Measurements from ENCODE around the gene CSNK1E. TPM values are rescaled to one million over a fixed set of nuclear protein-coding genes. Genes with fewer than 3 reads are reported as not detected.
A peak's percentile ranks its signal among the peaks of the same experiment; 100 is the strongest.
"Not testable (repeated sequence)": the region's sequence is repeated elsewhere in the genome, so short reads cannot be mapped to it uniquely, and the experiment has no call there.

CSNK1E gene
- total RNA-seq, 1 experiment from 2014 or later = 129 TPM

GRCh38 chr22:38345782-38346181, 28.5 kb upstream of the CSNK1E start:
- intact Hi-C loops (cut with micrococcal nuclease; ENCODE audit: unreplicated experiment) = no loop called here
- H3K9me3 ChIP-seq = no peaks in the 10 kb centered on the region
- no peaks in the 10 kb centered on the region for H3K27me3 ChIP-seq (replicated peaks; ENCODE audit: control insufficient read depth, insufficient read depth, low read length)
- Mint-ChIP-seq H3K4me3 (ENCODE audit: unreplicated experiment) (no peak overlapping the region), H3K4me1 (ENCODE audit: low read depth, unreplicated experiment) (no peaks in the 10 kb centered on the region), H3K36me3 (ENCODE audit: insufficient read depth, unreplicated experiment) (peaks cover 7% of the 10 kb centered on the region), H3K27me3 (ENCODE audit: insufficient read depth, unreplicated experiment) (no peaks in the 10 kb centered on the region), H3K9me3 (ENCODE audit: unreplicated experiment) (no peaks in the 10 kb centered on the region), H3K27ac (ENCODE audit: unreplicated experiment) (no peak overlapping the region)
- no peak for TF ChIP-seq CTCF (IDR thresholded peaks at IDR 0.05; ENCODE audit: insufficient read depth in 1 of 2, low read depth in 1 of 2, low read length in 1 of 2, severe bottlenecking in 1 of 2, unreplicated experiment in 1 of 2)
- no TSS peak for BruUV-seq (replicated peaks)
- H3K4me3 ChIP-seq (ENCODE audit: low read depth, low read length) = no peak overlapping the region
- peak in 1 of 2 experiments; percentile 9 for DNase-seq
- H3K4me1 ChIP-seq = 0 out of 2 replicates have a peak, but pooled peaks cover 5% of the 10 kb centered on the region
- H3K36me3 ChIP-seq (ENCODE audit: control insufficient read depth, insufficient read depth, low read length) = no peaks in the 10 kb centered on the region
- ChIA-PET POLR2A (no interaction called here), CTCF (no interaction called here)

GRCh38 chr22:38339893-38340292, 22.7 kb upstream of the CSNK1E start:
- POLR2A ChIA-PET = not testable (repeated sequence)

GRCh38 chr22:38338772-38339379, 21.6 kb upstream of the CSNK1E start:
- no peak overlapping the region for H3K27ac Mint-ChIP-seq (ENCODE audit: unreplicated experiment)
- intact Hi-C loops (cut with micrococcal nuclease; ENCODE audit: unreplicated experiment) = no loop called here
- no peaks in the 10 kb centered on the region for H3K27me3 Mint-ChIP-seq (ENCODE audit: insufficient read depth, unreplicated experiment)
- no peaks in the 10 kb centered on the region for H3K36me3 Mint-ChIP-seq (ENCODE audit: insufficient read depth, unreplicated experiment)
- TF ChIP-seq CTCF (IDR thresholded peaks at IDR 0.05; ENCODE audit: insufficient read depth in 1 of 2, low read depth in 1 of 2, low read length in 1 of 2, severe bottlenecking in 1 of 2, unreplicated experiment in 1 of 2) = no peak
- H3K4me3 ChIP-seq (ENCODE audit: low read depth, low read length) = no peak overlapping the region
- BruUV-seq (replicated peaks) = no TSS peak
- no peaks in the 10 kb centered on the region for H3K4me1 Mint-ChIP-seq (ENCODE audit: low read depth, unreplicated experiment)
- no peak overlapping the region for H3K4me3 Mint-ChIP-seq (ENCODE audit: unreplicated experiment)
- no peaks in the 10 kb centered on the region for H3K9me3 Mint-ChIP-seq (ENCODE audit: unreplicated experiment)
- H3K4me1 ChIP-seq = peaks cover 9% of the 10 kb centered on the region
- CTCF ChIA-PET = interaction anchor here (0.5 kb wide), 1 partner anchor 96 kb away, joined by 3 read pairs; no protein-coding TSS in a partner anchor
- peak in 1 of 2 experiments; percentile 40 for DNase-seq
- no peaks in the 10 kb centered on the region for H3K27me3 ChIP-seq (replicated peaks; ENCODE audit: control insufficient read depth, insufficient read depth, low read length)
- no peaks in the 10 kb centered on the region for H3K9me3 ChIP-seq
- H3K36me3 ChIP-seq (ENCODE audit: control insufficient read depth, insufficient read depth, low read length) = no peaks in the 10 kb centered on the region
- POLR2A ChIA-PET = no interaction called here

More at GRCh38 chr22:38339893-38340292, 22.7 kb upstream of the CSNK1E start:
- H3K9me3 ChIP-seq; H3K27me3 Mint-ChIP-seq (ENCODE audit: insufficient read depth, unreplicated experiment); DNase-seq; intact Hi-C loops (cut with micrococcal nuclease; ENCODE audit: unreplicated experiment); H3K27me3 ChIP-seq (replicated peaks; ENCODE audit: control insufficient read depth, insufficient read depth, low read length); H3K4me1 Mint-ChIP-seq (ENCODE audit: low read depth, unreplicated experiment); H3K4me1 ChIP-seq; H3K27ac Mint-ChIP-seq (ENCODE audit: unreplicated experiment); H3K36me3 Mint-ChIP-seq (ENCODE audit: insufficient read depth, unreplicated experiment); H3K4me3 ChIP-seq (ENCODE audit: low read depth, low read length); H3K4me3 Mint-ChIP-seq (ENCODE audit: unreplicated experiment); H3K9me3 Mint-ChIP-seq (ENCODE audit: unreplicated experiment); H3K36me3 ChIP-seq (ENCODE audit: control insufficient read depth, insufficient read depth, low read length); BruUV-seq (replicated peaks): not testable (repeated sequence)
- CTCF ChIA-PET = interaction anchor here (1.0 kb wide), 1 partner anchor 288 kb away, joined by 3 read pairs; no protein-coding TSS in a partner anchor

Data from Caco-2 (cell line).